Prostate gland (tissue), 2 donors: ENCODE measurements around the gene CDH8. TPM values are rescaled to one million over a fixed set of nuclear protein-coding genes. Genes with fewer than 3 reads are reported as not detected.

Experiments used
- DNase-seq: peaks from one replicate; pipeline ENCODE4 v3.0.0-alpha.2; 2019; ENCODE audit warnings: low spot score
- H3K27ac ChIP-seq, 2 donors: fragments of 200-600 bp; sonication (generic); 2 replicates each; pipeline ENCODE4 v1.5.1; 2017 to 2019
- H3K27me3 ChIP-seq: fragments of 200-600 bp; sonication (generic); replicated peaks from 2 replicates; pipeline ENCODE4 v1.5.1; 2019; ENCODE audit not compliant: insufficient read depth
- H3K36me3 ChIP-seq, 2 donors: fragments of 200-600 bp; sonication (generic); 1 replicate in 1 of 2; 2 replicates in 1 of 2; pipeline versions ENCODE4 v1.5.1 to v1.8.1; 2017 to 2019
- H3K4me1 ChIP-seq: fragments of 200-600 bp; sonication (generic); replicated peaks from 2 replicates; pipeline ENCODE4 v1.5.1; 2019
- H3K4me3 ChIP-seq, 2 donors: fragments of 200-600 bp; sonication (generic); 2 replicates each; pipeline ENCODE4 v1.5.1; 2017 to 2019
- H3K9me3 ChIP-seq: fragments of 200-600 bp; sonication (generic); 2 replicates; pipeline ENCODE4 v1.5.1; 2017
- POLR2A ChIP-seq: fragments of 450-650 bp; IDR thresholded peaks from one replicate; pipeline ENCODE4 v1.6.1; 2016; ENCODE audit warnings: antibody characterized with exemption, mild to moderate bottlenecking
- POLR2AphosphoS5 ChIP-seq: sonication (generic); formaldehyde crosslinking; IDR thresholded peaks from one replicate; pipeline ENCODE4 v1.6.1; 2017; ENCODE audit warnings: antibody characterized with exemption
- WGBS: methylation state at CpG from one replicate; pipeline ENCODE4 v1.1.5; 2018; 5-methylcytosine and 5-hydroxymethylcytosine counted together
- intact Hi-C: fragments of 100-400 bp; cut with DNase I; formaldehyde crosslinking; loops from one replicate; pipeline ENCODE4 v1.14.2; 2022
- total RNA-seq, 2 donors: library from RNA; depleted of rRNA; stranded (reverse); fragments of >200 nt; gene quantifications; one replicate each; pipeline ENCODE4 v1.1.0, GENCODE V29; 2016
- TF ChIP-seq, protein P1 (sequence below), 4 experiments: fragments of 200-600 bp in 2 of 4; fragments of 450-650 bp in 2 of 4; sonication (generic) in 2 of 4; IDR thresholded peaks; 1 replicate in 3 of 4; 2 replicates in 1 of 4; pipeline ENCODE4 v1.5.1; 2016 to 2019; ENCODE audit warnings: antibody characterized with exemption in 4 of 4, mild to moderate bottlenecking in 2 of 4, moderate library complexity in 2 of 4

CDH8 gene
- total RNA-seq, 2 donors from 2014 or later: 1.0 to 3.1 TPM

DNA sequence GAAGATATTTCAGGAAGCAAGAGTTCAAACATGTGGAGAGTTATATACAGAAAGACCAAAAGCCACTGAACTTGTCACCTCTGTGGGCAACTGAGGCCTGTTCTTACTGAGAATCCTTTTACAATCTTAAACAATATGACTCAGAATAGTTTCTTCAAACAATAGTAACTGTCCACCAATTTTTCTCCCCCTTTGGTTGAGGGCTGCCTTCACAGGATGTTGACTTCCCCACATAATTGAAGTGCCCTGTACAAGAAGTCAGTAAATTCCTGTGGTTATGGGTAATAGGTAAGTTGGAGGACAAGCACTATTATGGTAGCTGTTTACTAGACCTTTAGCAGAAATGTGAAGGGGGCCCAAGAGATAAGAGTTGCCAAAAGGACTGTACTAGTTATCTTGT lies 215.8 kb downstream of the CDH8 start:
- TF ChIP-seq POLR2A (no peak), POLR2AphosphoS5 (no peak)
- TF ChIP-seq, protein P1, sequence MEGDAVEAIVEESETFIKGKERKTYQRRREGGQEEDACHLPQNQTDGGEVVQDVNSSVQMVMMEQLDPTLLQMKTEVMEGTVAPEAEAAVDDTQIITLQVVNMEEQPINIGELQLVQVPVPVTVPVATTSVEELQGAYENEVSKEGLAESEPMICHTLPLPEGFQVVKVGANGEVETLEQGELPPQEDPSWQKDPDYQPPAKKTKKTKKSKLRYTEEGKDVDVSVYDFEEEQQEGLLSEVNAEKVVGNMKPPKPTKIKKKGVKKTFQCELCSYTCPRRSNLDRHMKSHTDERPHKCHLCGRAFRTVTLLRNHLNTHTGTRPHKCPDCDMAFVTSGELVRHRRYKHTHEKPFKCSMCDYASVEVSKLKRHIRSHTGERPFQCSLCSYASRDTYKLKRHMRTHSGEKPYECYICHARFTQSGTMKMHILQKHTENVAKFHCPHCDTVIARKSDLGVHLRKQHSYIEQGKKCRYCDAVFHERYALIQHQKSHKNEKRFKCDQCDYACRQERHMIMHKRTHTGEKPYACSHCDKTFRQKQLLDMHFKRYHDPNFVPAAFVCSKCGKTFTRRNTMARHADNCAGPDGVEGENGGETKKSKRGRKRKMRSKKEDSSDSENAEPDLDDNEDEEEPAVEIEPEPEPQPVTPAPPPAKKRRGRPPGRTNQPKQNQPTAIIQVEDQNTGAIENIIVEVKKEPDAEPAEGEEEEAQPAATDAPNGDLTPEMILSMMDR (IDR thresholded peaks at IDR 0.05): no peak
- H3K36me3 ChIP-seq: no peaks in the 10 kb centered on the region
- no peak overlapping the region for H3K4me3 ChIP-seq
- H3K27ac ChIP-seq: no peak overlapping the region
- intact Hi-C loops: no loop called here
- H3K9me3 ChIP-seq: no peaks in the 10 kb centered on the region
- H3K27me3 ChIP-seq: no peaks in the 10 kb centered on the region
- no peak for DNase-seq
- H3K4me1 ChIP-seq: no peaks in the 10 kb centered on the region

DNA sequence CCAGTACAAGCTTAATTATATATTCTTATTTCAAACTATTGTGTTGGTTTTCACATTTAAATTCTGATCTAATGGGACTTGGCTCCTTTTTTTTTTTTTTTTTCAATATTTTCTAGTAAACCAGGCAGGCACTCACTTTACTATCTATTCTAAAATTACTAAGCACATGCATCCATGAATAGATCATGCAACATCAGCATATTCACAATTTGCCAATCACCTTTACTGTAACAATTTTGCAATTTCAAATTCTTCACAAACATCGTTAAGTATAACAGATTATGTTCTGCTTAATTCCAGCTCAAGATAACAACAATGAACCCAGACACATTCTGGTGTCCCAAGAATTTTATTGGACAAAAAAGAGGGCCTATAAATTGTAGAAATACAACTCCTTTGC lies 217.4 kb downstream of the CDH8 start:
- no peak overlapping the region for H3K27ac ChIP-seq
- no peaks in the 10 kb centered on the region for H3K36me3 ChIP-seq
- 90% methylated on average over 1 of the region's 1 CpG for WGBS
- no peak overlapping the region for H3K4me3 ChIP-seq
- no peak for DNase-seq
- TF ChIP-seq POLR2AphosphoS5 (no peak), POLR2A (no peak)
- TF ChIP-seq, protein P1 (IDR thresholded peaks at IDR 0.05): no peak
- no peaks in the 10 kb centered on the region for H3K9me3 ChIP-seq
- intact Hi-C loops: no loop called here
- H3K4me1 ChIP-seq: no peaks in the 10 kb centered on the region
- H3K27me3 ChIP-seq: no peaks in the 10 kb centered on the region

DNA sequence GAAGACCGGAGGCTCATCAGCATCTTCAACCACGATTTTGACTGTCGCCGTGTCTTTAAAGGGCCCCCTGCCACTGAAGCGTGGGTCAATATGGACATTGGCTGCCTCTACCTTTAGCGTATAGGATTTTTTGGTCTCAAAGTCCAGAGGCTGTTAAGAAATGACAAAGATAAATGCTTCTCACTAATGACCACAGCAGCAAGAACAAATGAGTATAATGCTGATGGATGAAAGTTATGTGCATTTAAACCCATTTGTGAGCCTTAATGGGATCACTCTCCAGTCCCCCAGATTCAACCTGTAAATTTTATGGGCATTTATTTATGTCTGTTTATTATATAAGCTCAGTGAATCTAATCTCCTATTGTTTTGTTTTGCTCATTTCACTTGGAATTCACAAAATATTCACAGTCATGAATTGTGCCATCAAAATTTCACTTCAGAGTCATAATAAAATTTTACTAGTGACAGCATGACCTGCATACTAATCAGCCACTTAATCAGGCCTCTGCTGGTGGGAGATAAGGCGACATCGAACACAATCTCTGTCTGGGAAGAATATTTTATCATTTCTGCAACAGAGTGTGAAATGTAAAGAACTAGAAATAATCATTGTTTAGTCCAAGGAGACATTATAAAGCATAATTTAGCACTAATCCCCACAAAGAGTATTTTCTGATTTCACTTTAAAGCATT lies 218.5 kb downstream of the CDH8 start:
- Histone ChIP-seq H3K27me3 (no peaks in the 10 kb centered on the region), H3K27ac (no peak overlapping the region), H3K36me3 (no peaks in the 10 kb centered on the region), H3K4me1 (no peaks in the 10 kb centered on the region), H3K9me3 (no peaks in the 10 kb centered on the region), H3K4me3 (no peak overlapping the region)
- intact Hi-C loops: no loop called here
- DNase-seq: no peak
- WGBS: 80% methylated on average over 8 of the region's 8 CpGs
- TF ChIP-seq, protein P1 (IDR thresholded peaks at IDR 0.05): no peak
- TF ChIP-seq POLR2AphosphoS5: no peak
- no peak for TF ChIP-seq POLR2A

DNA sequence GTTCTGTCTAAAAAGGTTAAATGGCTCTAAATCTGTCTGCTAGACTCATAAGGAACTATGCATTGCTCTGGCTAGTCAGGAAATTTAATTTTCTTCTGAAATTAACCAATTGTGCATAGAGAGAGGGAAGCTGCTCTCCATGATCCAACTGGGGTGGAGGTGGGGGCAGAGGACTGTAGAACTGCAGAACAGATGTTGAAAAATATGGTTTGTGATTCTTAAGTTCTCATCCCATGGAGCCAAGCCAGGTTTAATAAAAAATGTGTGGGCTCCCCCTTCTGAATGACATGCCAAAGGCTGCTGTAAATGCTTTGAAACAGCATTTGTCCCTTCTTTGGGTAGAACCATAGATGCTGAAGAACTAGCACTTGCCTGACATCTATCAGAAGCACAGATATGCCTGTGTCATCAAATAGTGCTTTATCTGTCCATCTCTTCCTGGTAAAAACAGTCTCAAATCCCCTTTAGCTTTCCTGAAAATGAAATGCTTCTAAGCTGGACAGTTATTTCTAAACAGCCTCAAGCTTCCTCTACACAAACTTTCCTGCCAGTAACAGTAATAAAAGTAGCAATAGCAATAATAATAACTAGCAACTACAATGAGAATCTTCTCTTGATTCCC lies 221.4 kb downstream of the CDH8 start:
- no peak overlapping the region for H3K4me3 ChIP-seq
- intact Hi-C loops: no loop called here
- TF ChIP-seq, protein P1 (IDR thresholded peaks at IDR 0.05): no peak
- TF ChIP-seq POLR2A: no peak
- no peak for TF ChIP-seq POLR2AphosphoS5
- no peak for DNase-seq
- no peaks in the 10 kb centered on the region for H3K36me3 ChIP-seq
- no peaks in the 10 kb centered on the region for H3K9me3 ChIP-seq
- H3K27ac ChIP-seq: no peak overlapping the region
- H3K27me3 ChIP-seq: no peaks in the 10 kb centered on the region
- H3K4me1 ChIP-seq: no peaks in the 10 kb centered on the region

DNA sequence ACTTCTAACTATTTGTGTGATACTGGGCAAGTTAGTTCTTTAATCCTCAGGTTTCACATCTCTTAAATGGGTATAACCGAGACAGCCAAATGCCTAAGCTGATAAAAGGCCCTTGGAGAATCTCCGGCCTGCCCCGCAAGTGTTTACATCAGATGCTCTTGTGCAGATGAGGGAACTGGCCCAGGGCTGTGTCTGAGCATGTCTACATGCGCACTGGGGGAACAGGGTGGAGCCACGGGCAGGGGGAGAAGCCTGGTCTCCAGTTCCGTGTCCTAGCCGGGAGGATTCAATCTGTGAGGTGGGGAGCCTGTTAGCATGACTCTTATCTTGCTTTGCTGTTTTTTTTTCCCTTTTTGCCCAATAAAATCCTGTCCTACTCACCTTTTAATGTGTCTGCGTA lies 222.9 kb downstream of the CDH8 start:
- DNase-seq: no peak
- no peak overlapping the region for H3K27ac ChIP-seq
- WGBS: 77% methylated on average over 8 of the region's 8 CpGs
- H3K36me3 ChIP-seq: no peaks in the 10 kb centered on the region
- intact Hi-C loops: no loop called here
- H3K9me3 ChIP-seq: no peaks in the 10 kb centered on the region
- TF ChIP-seq, protein P1 (IDR thresholded peaks at IDR 0.05): no peak
- TF ChIP-seq POLR2A (no peak), POLR2AphosphoS5 (no peak)
- H3K27me3 ChIP-seq: no peaks in the 10 kb centered on the region
- no peak overlapping the region for H3K4me3 ChIP-seq
- H3K4me1 ChIP-seq: no peaks in the 10 kb centered on the region
